H1 (cell line): ENCODE results near the gene PELI2. TPM values are rescaled to one million over a fixed set of nuclear protein-coding genes. Genes with fewer than 3 reads are reported as not detected.

Source experiments
- CTCF ChIA-PET: fragments of 300-600 bp; sonication (Branson Sonifier 250); formaldehyde crosslinking; loops from one replicate; lab custom pipeline; 2021; ENCODE audit not compliant: partially characterized antibody; lab: Charles Lee
- POLR2A ChIA-PET: fragments of 300-600 bp; sonication (Branson Sonifier 250); formaldehyde crosslinking; loops from one replicate; lab custom pipeline; 2021; ENCODE audit warnings: inconsistent platforms; ENCODE audit not compliant: partially characterized antibody; lab: Charles Lee
- DNase-seq, 2 experiments: peaks; one replicate each; pipeline versions ENCODE4 v3.0.0 to v3.0.0-alpha.2; 2010 to 2022; ENCODE audit warnings: low spot score in 2 of 2, low read depth in 1 of 2, mixed read lengths in 1 of 2
- FAIRE-seq: peaks from 2 replicates; lab custom pipeline; 2011; peaks lifted over from hg19 to GRCh38; lab: Jason Lieb, UNC
- H2AFZ ChIP-seq: 2 replicates; pipeline ENCODE4 v1.8.1; 2012; ENCODE audit warnings: low read length, inconsistent platforms
- H2AK5ac ChIP-seq: 2 replicates; pipeline ENCODE4 v1.6.1; 2013; ENCODE audit warnings: low read depth, low read length
- H2BK120ac ChIP-seq: replicated peaks from 2 replicates; pipeline ENCODE3; 2013; ENCODE audit warnings: low read depth, low read length, inconsistent platforms
- H2BK12ac ChIP-seq: 2 replicates; pipeline ENCODE4 v1.6.1; 2013; ENCODE audit warnings: low read depth, low read length
- H2BK15ac ChIP-seq: 2 replicates; pipeline ENCODE4 v1.6.1; 2013; ENCODE audit warnings: low read length
- H2BK20ac ChIP-seq: 2 replicates; pipeline ENCODE4 v1.6.1; 2013; ENCODE audit warnings: low read length
- H2BK5ac ChIP-seq: 2 replicates; pipeline ENCODE4 v1.6.1; 2013; ENCODE audit warnings: low read depth, low read length
- H3K14ac ChIP-seq: 2 replicates; pipeline ENCODE4 v1.6.1; 2013; ENCODE audit warnings: inconsistent platforms; ENCODE audit not compliant: insufficient read length
- H3K18ac ChIP-seq: 2 replicates; pipeline ENCODE4 v1.6.1; 2013; ENCODE audit warnings: low read length; ENCODE audit errors: extremely low read depth
- H3K23ac ChIP-seq: 2 replicates; pipeline ENCODE4 v1.6.1; 2013; ENCODE audit warnings: inconsistent platforms; ENCODE audit not compliant: insufficient read length
- H3K23me2 ChIP-seq: 2 replicates; pipeline ENCODE4 v1.6.1; 2013; ENCODE audit warnings: low read depth, low read length
- H3K27ac ChIP-seq: 2 replicates; pipeline ENCODE4 v1.6.1; 2011; ENCODE audit warnings: low read depth, low read length, inconsistent platforms
- H3K27me3 ChIP-seq, 4 experiments: replicated peaks in 1 of 4; 1 replicate in 1 of 4; 2 replicates in 3 of 4; pipeline versions ENCODE4 v1.6.1 to v1.8.1; 2011 to 2013; ENCODE audit warnings: low read length in 3 of 4, mild to moderate bottlenecking in 3 of 4, inconsistent platforms in 2 of 4, mixed read lengths in 2 of 4, moderate library complexity in 1 of 4; ENCODE audit not compliant: control insufficient read depth in 3 of 4, insufficient read depth in 3 of 4; ENCODE audit errors: extremely low read depth in 1 of 4
- H3K36me3 ChIP-seq, 4 experiments: 2 replicates each; pipeline versions ENCODE4 v1.6.1 to v1.8.1; 2011 to 2013; ENCODE audit warnings: mild to moderate bottlenecking in 4 of 4, low read length in 3 of 4, moderate library complexity in 2 of 4, control low read depth in 1 of 4, inconsistent platforms in 1 of 4; ENCODE audit not compliant: insufficient read depth in 4 of 4, control insufficient read depth in 2 of 4
- H3K4ac ChIP-seq: replicated peaks from 2 replicates; pipeline ENCODE3; 2013; ENCODE audit warnings: low read length, low read depth, mixed read lengths, inconsistent platforms; ENCODE audit not compliant: insufficient read length
- H3K4me1 ChIP-seq, 4 experiments: replicated peaks in 1 of 4; 1 replicate in 1 of 4; 2 replicates in 3 of 4; pipeline versions ENCODE4 v1.6.1 to v1.8.1; 2011 to 2013; ENCODE audit warnings: low read length in 3 of 4, inconsistent platforms in 2 of 4, mixed read lengths in 1 of 4; ENCODE audit not compliant: insufficient read depth in 4 of 4, control insufficient read depth in 3 of 4
- H3K4me2 ChIP-seq, 2 experiments: 2 replicates each; pipeline versions ENCODE4 v1.6.1 to v1.8.1; 2011 to 2013; ENCODE audit warnings: low read depth in 2 of 2, low read length in 2 of 2, control low read depth in 1 of 2, inconsistent platforms in 1 of 2, mild to moderate bottlenecking in 1 of 2; ENCODE audit not compliant: insufficient read depth in 1 of 2
- H3K4me3 ChIP-seq, 4 experiments: fragments of 200-600, 300-600 bp in 1 of 4; sonication (generic), shearing (Covaris generic), sonication (Bioruptor Twin) in 1 of 4; 2 replicates each; pipeline versions ENCODE4 v1.5.1 to v1.8.1; 2011 to 2016; ENCODE audit warnings: low read length in 4 of 4, low read depth in 3 of 4, control low read depth in 2 of 4, inconsistent platforms in 2 of 4, mild to moderate bottlenecking in 2 of 4, mixed read lengths in 1 of 4, moderate library complexity in 1 of 4; ENCODE audit not compliant: insufficient read depth in 2 of 4; ENCODE audit errors: extremely low read depth in 1 of 4
- H3K56ac ChIP-seq: replicated peaks from 2 replicates; pipeline ENCODE3; 2013; ENCODE audit warnings: low read depth, mild to moderate bottlenecking, mixed read lengths, low read length, inconsistent platforms; ENCODE audit not compliant: insufficient read length
- H3K79me1 ChIP-seq: 2 replicates; pipeline ENCODE4 v1.6.1; 2013; ENCODE audit warnings: low read depth, low read length, control low read depth
- H3K79me2 ChIP-seq, 2 experiments: 2 replicates each; pipeline versions ENCODE4 v1.6.1 to v1.8.1; 2012 to 2013; ENCODE audit warnings: low read length in 2 of 2, mild to moderate bottlenecking in 2 of 2, inconsistent platforms in 1 of 2; ENCODE audit not compliant: insufficient read depth in 2 of 2, control insufficient read depth in 1 of 2
- H3K9ac ChIP-seq, 4 experiments: replicated peaks in 1 of 4; 1 replicate in 1 of 4; 2 replicates in 3 of 4; pipeline versions ENCODE4 v1.6.1 to v1.8.1; 2011 to 2013; ENCODE audit warnings: low read depth in 3 of 4, low read length in 3 of 4, control low read depth in 2 of 4, mild to moderate bottlenecking in 2 of 4, moderate library complexity in 2 of 4, inconsistent platforms in 1 of 4; ENCODE audit errors: extremely low read depth in 1 of 4
- H3K9me3 ChIP-seq, 2 experiments: 2 replicates each; pipeline versions ENCODE4 v1.6.1 to v1.8.1; 2012 to 2013; ENCODE audit warnings: mild to moderate bottlenecking in 2 of 2, moderate library complexity in 2 of 2, control low read depth in 1 of 2, inconsistent platforms in 1 of 2, low read depth in 1 of 2, low read length in 1 of 2, mixed read lengths in 1 of 2; ENCODE audit not compliant: insufficient read depth in 2 of 2
- H4K20me1 ChIP-seq, 2 experiments: replicated peaks in 1 of 2; 2 replicates each; pipeline versions ENCODE3 to v1.8.1; 2011 to 2013; ENCODE audit warnings: inconsistent platforms in 2 of 2, low read length in 2 of 2, mild to moderate bottlenecking in 1 of 2; ENCODE audit not compliant: insufficient read depth in 2 of 2, control insufficient read depth in 1 of 2
- H4K5ac ChIP-seq: 2 replicates; pipeline ENCODE4 v1.6.1; 2013; ENCODE audit warnings: low read length, low read depth, mixed read lengths, inconsistent platforms; ENCODE audit not compliant: insufficient read length
- H4K8ac ChIP-seq: 2 replicates; pipeline ENCODE4 v1.8.0; 2013; ENCODE audit warnings: mild to moderate bottlenecking, moderate library complexity, low read length, inconsistent platforms; ENCODE audit not compliant: insufficient read depth; ENCODE audit errors: extremely low read depth
- H4K91ac ChIP-seq: replicated peaks from 2 replicates; pipeline ENCODE3; 2013; ENCODE audit warnings: low read length, mixed read lengths, inconsistent platforms; ENCODE audit not compliant: insufficient read length
- CHD2 ChIP-seq: IDR thresholded peaks from 2 replicates; pipeline ENCODE4 v1.6.1; 2012; ENCODE audit warnings: low read length, improper control_type of control experiment
- CTBP2 ChIP-seq: IDR thresholded peaks from 2 replicates; pipeline ENCODE4 v1.7.0; 2011; ENCODE audit warnings: borderline replicate concordance, mild to moderate bottlenecking, moderate library complexity, mixed read lengths, low read length; ENCODE audit not compliant: insufficient read depth, insufficient read length
- EGR1 ChIP-seq: IDR thresholded peaks from 2 replicates; pipeline ENCODE4 v1.6.1; 2011; ENCODE audit warnings: low read depth, low read length, borderline replicate concordance
- EP300 ChIP-seq, 2 experiments: IDR thresholded peaks; 1 replicate in 1 of 2; 2 replicates in 1 of 2; pipeline ENCODE4 v1.6.1; 2011 to 2012; ENCODE audit warnings: low read depth in 2 of 2, low read length in 2 of 2, mild to moderate bottlenecking in 2 of 2, borderline replicate concordance in 1 of 2, inconsistent platforms in 1 of 2, moderate library complexity in 1 of 2
- HDAC6 ChIP-seq: IDR thresholded peaks from one replicate; pipeline ENCODE4 v1.7.1; 2012; ENCODE audit warnings: low read depth, mild to moderate bottlenecking, inconsistent platforms, low read length, moderate library complexity
- JUND ChIP-seq: IDR thresholded peaks from 2 replicates; pipeline ENCODE4 v1.6.1; 2011; ENCODE audit warnings: mild to moderate bottlenecking, improper control_type of control experiment, low read length
- MAX ChIP-seq: IDR thresholded peaks from 2 replicates; pipeline ENCODE4 v1.6.1; 2012; ENCODE audit warnings: inconsistent platforms
- POLR2AphosphoS5 ChIP-seq: IDR thresholded peaks from 2 replicates; pipeline ENCODE4 v1.6.1; 2011; ENCODE audit warnings: low read depth, low read length
- SP4 ChIP-seq: IDR thresholded peaks from 2 replicates; pipeline ENCODE4 v1.6.1; 2012; ENCODE audit warnings: low read length, inconsistent platforms
- SRF ChIP-seq: IDR thresholded peaks from 2 replicates; pipeline ENCODE4 v1.6.1; 2011; ENCODE audit warnings: mild to moderate bottlenecking, low read depth, low read length, moderate library complexity
- TEAD4 ChIP-seq: IDR thresholded peaks from 2 replicates; pipeline ENCODE4 v1.6.1; 2012; ENCODE audit warnings: low read depth, low read length, inconsistent platforms, mixed read lengths
- WGBS, 2 experiments: shearing (Covaris generic) in 1 of 2; methylation state at CpG; one replicate each; pipeline versions ENCODE4 v1.1.6 to v1.1.7; 2013 to 2015; ENCODE audit warnings: low lambda C conversion rate in 2 of 2, mixed read lengths in 2 of 2, inconsistent platforms in 1 of 2, low coverage in 1 of 2, missing lambda C conversion rate in 1 of 2; ENCODE audit not compliant: insufficient replicate concordance in 2 of 2, insufficient coverage in 1 of 2, insufficient read length in 1 of 2; ENCODE audit errors: extremely low coverage in 1 of 2, missing lambda C conversion rate in 1 of 2; 5-methylcytosine and 5-hydroxymethylcytosine counted together
- polyA plus RNA-seq, 7 experiments: library from polyadenylated mRNA; depleted of rRNA in 3 of 7; stranded (reverse) in 5 of 7; unstranded in 2 of 7; fragments of >200 nt in 5 of 7; fragments of 200-250 nt in 2 of 7; gene quantifications; 1 replicate in 5 of 7; 2 replicates in 1 of 7; 4 replicates in 1 of 7; pipeline versions ENCODE4 v1.2.1 to v1.2.3, GENCODE V29; 2011 to 2013; ENCODE audit warnings: missing spikeins in 2 of 7, mixed read lengths in 2 of 7
- total RNA-seq: library from RNA; stranded (reverse); fragmentation: NEBNext Ultra II Directional; extraction: Animal tissue kit (Norgen Biotek cat#: 25700); gene quantifications from 2 replicates; pipeline ENCODE4 v1.2.1, GENCODE V29; 2021

PELI2 gene
- total and polyA plus RNA-seq, 2 of the 8 experiments (the other 6 are each of a cell fraction or from before 2014, with no cell fraction given), result 14.6 to 25.7 TPM

GRCh38 chr14:56131865-56132833 is 13.9 kb downstream of the PELI2 start:
- H3K4me2 ChIP-seq, result no peak overlapping the region; a peak in 1 of 4 replicates
- no peak overlapping the region for H3K9ac ChIP-seq
- H3K9me3 ChIP-seq, result no peaks in the 10 kb centered on the region
- CTCF ChIA-PET, result interaction anchor here (0.8 to 1.4 kb wide), 7 partner anchors 12 to 687 kb away, joined by 3 to 7 read pairs (median 3); no protein-coding TSS in a partner anchor
- H4K20me1 ChIP-seq, result peaks cover 2 to 5% of the 10 kb centered on the region in 2 experiments
- H2BK5ac ChIP-seq, result no peak overlapping the region
- peaks cover 9% of the 10 kb centered on the region for H3K79me1 ChIP-seq
- H2BK15ac ChIP-seq, result no peak overlapping the region
- no peak overlapping the region for H4K91ac ChIP-seq
- H3K23me2 ChIP-seq, result peaks cover 2% of the 10 kb centered on the region; the same call in 1 of the 2 replicates
- no peak overlapping the region for H3K4me3 ChIP-seq
- no peak overlapping the region for H3K56ac ChIP-seq
- H3K36me3 ChIP-seq, result no peaks in the 10 kb centered on the region
- H3K14ac ChIP-seq, result no peak overlapping the region
- H2AK5ac ChIP-seq, result no peak overlapping the region
- DNase-seq (no peak), FAIRE-seq (peak; percentile 58)
- H3K27me3 ChIP-seq, result no peaks in the 10 kb centered on the region
- no peak overlapping the region for H4K5ac ChIP-seq
- no peak overlapping the region for H2AFZ ChIP-seq
- no peak overlapping the region for H3K18ac ChIP-seq
- peak overlapping the region; percentile 7; the same call in 1 of the 2 replicates for H4K8ac ChIP-seq
- H3K23ac ChIP-seq, result no peak overlapping the region
- H3K4ac ChIP-seq, result no peak overlapping the region
- POLR2A ChIA-PET, result interaction anchor here (0.6 to 5.3 kb wide), 3 partner anchors 10 to 13 kb away, joined by 4 to 20 read pairs (median 12); partner anchors contain the start of gene PELI2
- 83% methylated on average over 14 of the region's 14 CpGs; no CpG with 5 or more reads in 1 of the 2 experiments for WGBS, 2 experiments
- H3K79me2 ChIP-seq, result peaks cover 3 to 96% of the 10 kb centered on the region in 2 experiments
- no peak overlapping the region for H2BK12ac ChIP-seq
- H2BK20ac ChIP-seq, result no peak overlapping the region
- H3K27ac ChIP-seq, result no peak overlapping the region
- no peak overlapping the region for H2BK120ac ChIP-seq
- peaks cover 12 to 35% (median 28%) of the 10 kb centered on the region in 4 experiments for H3K4me1 ChIP-seq
- TF ChIP-seq SRF (no peak), HDAC6 (no peak), TEAD4 (no peak), MAX (no peak), CHD2 (no peak), SP4 (no peak), EP300 (IDR thresholded peaks at IDR 0.05; ENCODE audit: borderline replicate concordance in 1 of 2, low read depth in 2 of 2, low read length in 2 of 2) (no peak), EGR1 (no peak), POLR2AphosphoS5 (no peak), CTBP2 (no peak), JUND (no peak)
